Measurements from ENCODE around the gene NACC2.

- TF ChIP-seq CTCF (IDR thresholded peaks at IDR 0.05), result no peak
- TF ChIP-seq ZFX (IDR thresholded peaks at IDR 0.05; ENCODE audit: borderline replicate concordance), result no peak
These were observed 101.7 kb downstream of the NACC2 start for GRCh38 chr9:135993409-135993742.

All from 22Rv1 (cell line).